ENCODE results near the gene POLR2J3.
"Not testable (repeated sequence)": the region's sequence is repeated elsewhere in the genome, so short reads cannot be mapped to it uniquely, and the experiment has no call there.

DNA sequence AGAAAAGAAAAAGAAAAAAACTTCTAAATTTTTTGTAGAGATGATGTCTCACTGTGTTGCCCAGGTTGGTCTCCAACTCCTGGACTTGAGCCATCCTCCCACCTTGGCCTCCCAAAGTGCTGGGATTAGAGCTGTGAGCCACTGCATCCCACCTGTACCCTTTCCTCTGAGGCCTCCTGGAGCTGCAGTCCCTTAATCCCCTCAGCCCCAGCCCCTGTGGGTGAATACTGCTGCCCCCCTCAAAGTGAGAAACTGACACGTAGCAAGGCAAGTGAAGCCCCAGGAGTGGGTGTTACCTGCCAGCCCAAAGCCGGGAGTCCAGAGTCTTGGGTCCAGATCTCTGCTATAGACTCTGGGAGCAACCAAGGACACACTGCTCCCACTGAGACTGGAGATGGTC lies 47.6 kb downstream of the POLR2J3 start:
- TF ChIP-seq, protein P1, sequence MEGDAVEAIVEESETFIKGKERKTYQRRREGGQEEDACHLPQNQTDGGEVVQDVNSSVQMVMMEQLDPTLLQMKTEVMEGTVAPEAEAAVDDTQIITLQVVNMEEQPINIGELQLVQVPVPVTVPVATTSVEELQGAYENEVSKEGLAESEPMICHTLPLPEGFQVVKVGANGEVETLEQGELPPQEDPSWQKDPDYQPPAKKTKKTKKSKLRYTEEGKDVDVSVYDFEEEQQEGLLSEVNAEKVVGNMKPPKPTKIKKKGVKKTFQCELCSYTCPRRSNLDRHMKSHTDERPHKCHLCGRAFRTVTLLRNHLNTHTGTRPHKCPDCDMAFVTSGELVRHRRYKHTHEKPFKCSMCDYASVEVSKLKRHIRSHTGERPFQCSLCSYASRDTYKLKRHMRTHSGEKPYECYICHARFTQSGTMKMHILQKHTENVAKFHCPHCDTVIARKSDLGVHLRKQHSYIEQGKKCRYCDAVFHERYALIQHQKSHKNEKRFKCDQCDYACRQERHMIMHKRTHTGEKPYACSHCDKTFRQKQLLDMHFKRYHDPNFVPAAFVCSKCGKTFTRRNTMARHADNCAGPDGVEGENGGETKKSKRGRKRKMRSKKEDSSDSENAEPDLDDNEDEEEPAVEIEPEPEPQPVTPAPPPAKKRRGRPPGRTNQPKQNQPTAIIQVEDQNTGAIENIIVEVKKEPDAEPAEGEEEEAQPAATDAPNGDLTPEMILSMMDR (IDR thresholded peaks at IDR 0.05 in 2 of 3, conservative IDR thresholded peaks at IDR 0.05 in 1 of 3; ENCODE audit: borderline replicate concordance in 1 of 3, insufficient read depth in 1 of 3, low read depth in 2 of 3, low read length in 2 of 3): not testable (repeated sequence)
- not testable (repeated sequence) for TF ChIP-seq POLR2A (IDR thresholded peaks at IDR 0.05; ENCODE audit: borderline replicate concordance, extremely low read depth, insufficient read depth, insufficient read length); SRF (IDR thresholded peaks at IDR 0.05; ENCODE audit: low read depth); EGR1 (IDR thresholded peaks at IDR 0.05; ENCODE audit: low read depth); ZFX (IDR thresholded peaks at IDR 0.05)
- TF ChIP-seq, protein P2, sequence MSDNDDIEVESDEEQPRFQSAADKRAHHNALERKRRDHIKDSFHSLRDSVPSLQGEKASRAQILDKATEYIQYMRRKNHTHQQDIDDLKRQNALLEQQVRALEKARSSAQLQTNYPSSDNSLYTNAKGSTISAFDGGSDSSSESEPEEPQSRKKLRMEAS (IDR thresholded peaks at IDR 0.05): not testable (repeated sequence)
